ENCODE measurements around the gene GPC6.

Gene GPC6

GRCh38 chr13:93794197-93794885 is 567.7 kb downstream of the GPC6 start:
- Histone ChIP-seq H3K9ac (ENCODE audit: low read depth, low read length) (no peak overlapping the region), H3K36me3 (ENCODE audit: insufficient read depth, low read length) (no peaks in the 10 kb centered on the region), H3K9me3 (ENCODE audit: control insufficient read depth, insufficient read depth, low read length) (no peaks in the 10 kb centered on the region), H3K4me1 (ENCODE audit: insufficient read depth, low read length) (0 out of 2 replicates have a peak, but pooled peaks cover 5% of the 10 kb centered on the region)

- 0 out of 2 replicates have a peak, but pooled peaks cover 5% of the 10 kb centered on the region for H3K4me1 ChIP-seq (ENCODE audit: insufficient read depth, low read length)
- no peaks in the 10 kb centered on the region for H3K9me3 ChIP-seq (ENCODE audit: control insufficient read depth, insufficient read depth, low read length)
- H3K36me3 ChIP-seq (ENCODE audit: insufficient read depth, low read length) = no peaks in the 10 kb centered on the region
- no peak overlapping the region for H3K9ac ChIP-seq (ENCODE audit: low read depth, low read length)
Observed at GRCh38 chr13:93797463-93797862, 570.9 kb downstream of the GPC6 start.

DNA sequence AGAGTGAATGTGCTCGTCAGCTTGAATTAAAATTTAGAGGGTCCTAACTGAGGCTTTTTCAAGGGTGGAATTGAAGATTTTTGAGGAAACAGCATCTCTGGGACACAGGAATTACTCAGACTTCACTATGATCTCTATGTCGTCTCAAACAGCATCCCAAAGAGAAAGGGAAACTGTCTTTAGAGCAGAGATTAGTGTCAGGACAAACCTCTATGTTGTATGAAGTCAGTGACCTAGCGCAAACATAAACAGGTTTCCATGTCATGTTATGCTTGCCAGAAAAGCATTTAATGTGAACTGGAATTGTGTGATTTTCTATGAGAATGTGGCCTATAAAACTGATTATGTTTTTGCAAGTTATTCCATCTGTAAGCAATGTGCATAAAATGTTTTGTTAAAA is 573.7 kb downstream of the GPC6 start:
- H3K36me3 ChIP-seq (ENCODE audit: insufficient read depth, low read length) = no peaks in the 10 kb centered on the region
- H3K9me3 ChIP-seq (ENCODE audit: control insufficient read depth, insufficient read depth, low read length) = no peaks in the 10 kb centered on the region
- 0 out of 2 replicates have a peak, but pooled peaks cover 5% of the 10 kb centered on the region for H3K4me1 ChIP-seq (ENCODE audit: insufficient read depth, low read length)
- no peak overlapping the region for H3K9ac ChIP-seq (ENCODE audit: low read depth, low read length)

GRCh38 chr13:93805736-93806135 is 579.1 kb downstream of the GPC6 start:
- H3K4me1 ChIP-seq (ENCODE audit: insufficient read depth, low read length) = peaks cover 21% of the 10 kb centered on the region
- no peaks in the 10 kb centered on the region for H3K36me3 ChIP-seq (ENCODE audit: insufficient read depth, low read length)
- H3K9me3 ChIP-seq (ENCODE audit: control insufficient read depth, insufficient read depth, low read length) = no peaks in the 10 kb centered on the region
- H3K9ac ChIP-seq (ENCODE audit: low read depth, low read length) = no peak overlapping the region

GRCh38 chr13:93806861-93807260 is 580.3 kb downstream of the GPC6 start:
- Histone ChIP-seq H3K9me3 (ENCODE audit: control insufficient read depth, insufficient read depth, low read length) (no peaks in the 10 kb centered on the region), H3K36me3 (ENCODE audit: insufficient read depth, low read length) (no peaks in the 10 kb centered on the region), H3K9ac (ENCODE audit: low read depth, low read length) (no peak overlapping the region), H3K4me1 (ENCODE audit: insufficient read depth, low read length) (peaks cover 29% of the 10 kb centered on the region)

DNA sequence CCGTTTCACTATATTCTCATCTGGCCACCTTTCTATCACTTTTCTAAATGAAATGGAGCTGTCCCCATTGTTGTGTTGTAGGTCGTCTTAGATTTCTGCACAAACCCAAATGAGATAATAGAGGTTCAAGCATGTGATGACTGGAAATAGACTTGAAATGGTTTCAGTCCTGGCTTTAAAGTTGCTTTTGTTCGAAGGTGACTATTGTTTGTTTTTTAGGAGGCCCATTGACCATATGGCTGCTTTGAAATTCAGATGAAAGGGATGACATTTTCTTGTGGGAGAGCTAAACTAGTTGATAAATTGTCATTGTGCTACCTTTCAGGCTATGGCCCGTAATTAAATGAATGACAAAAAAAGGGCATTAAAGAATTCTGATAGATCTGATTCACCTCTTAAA is 583.7 kb downstream of the GPC6 start:
- Histone ChIP-seq H3K4me1 (ENCODE audit: insufficient read depth, low read length) (peaks cover 29% of the 10 kb centered on the region), H3K9ac (ENCODE audit: low read depth, low read length) (no peak overlapping the region), H3K36me3 (ENCODE audit: insufficient read depth, low read length) (no peaks in the 10 kb centered on the region), H3K9me3 (ENCODE audit: control insufficient read depth, insufficient read depth, low read length) (no peaks in the 10 kb centered on the region)

DNA sequence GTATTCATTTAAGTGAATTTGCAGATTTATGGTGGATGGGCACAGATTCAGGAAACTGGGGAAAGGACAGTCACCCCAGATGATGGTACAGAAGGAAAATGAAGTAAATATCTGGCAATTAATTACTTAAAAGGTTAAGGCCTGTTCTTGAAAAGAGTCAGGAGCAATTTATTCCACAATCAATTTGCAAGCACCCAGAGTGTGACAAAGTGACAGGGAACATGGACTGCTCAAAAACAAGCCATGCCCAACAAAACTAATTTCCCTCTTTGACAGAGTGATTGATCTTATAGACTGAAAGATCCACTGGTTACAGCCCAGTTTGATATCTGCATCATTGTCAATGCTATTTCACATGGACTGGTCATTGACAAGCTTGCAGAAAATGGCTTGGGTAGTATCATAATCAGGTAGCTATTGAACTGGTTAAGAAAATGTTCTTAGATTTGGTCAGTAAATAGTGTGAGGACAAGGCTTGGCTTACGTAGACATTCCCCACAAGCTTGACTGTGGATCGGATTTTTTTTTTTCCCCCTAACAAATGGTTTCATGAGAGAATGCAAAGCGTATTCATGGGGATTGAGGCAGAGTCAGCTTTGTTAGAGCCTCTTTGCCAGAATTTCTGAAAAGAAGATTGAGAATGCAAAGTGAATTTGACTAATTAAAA is 584.6 kb downstream of the GPC6 start:
- Histone ChIP-seq H3K4me1 (ENCODE audit: insufficient read depth, low read length) (peaks cover 29% of the 10 kb centered on the region), H3K36me3 (ENCODE audit: insufficient read depth, low read length) (no peaks in the 10 kb centered on the region), H3K9ac (ENCODE audit: low read depth, low read length) (no peak overlapping the region), H3K9me3 (ENCODE audit: control insufficient read depth, insufficient read depth, low read length) (no peaks in the 10 kb centered on the region)

DNA sequence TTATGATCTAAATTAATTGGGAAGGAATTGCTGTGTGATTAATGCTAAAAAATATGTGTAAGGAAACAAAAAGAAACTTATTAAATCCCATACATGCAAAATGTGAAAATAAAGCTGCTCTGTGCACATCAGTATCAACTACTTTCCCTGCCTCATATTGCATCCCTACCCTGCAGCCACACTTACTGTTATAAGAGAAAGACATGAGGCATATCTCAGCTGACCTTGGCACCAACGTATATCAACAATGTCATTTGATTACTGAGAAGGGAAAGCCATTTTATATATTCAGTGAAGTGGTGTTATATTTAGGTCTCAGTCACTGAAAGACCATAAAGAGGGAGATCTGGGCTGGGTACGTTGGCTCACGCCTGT is 585.1 kb downstream of the GPC6 start:
- H3K9ac ChIP-seq (ENCODE audit: low read depth, low read length) = no peak overlapping the region
- no peaks in the 10 kb centered on the region; the same call in 1 of the 2 replicates for H3K36me3 ChIP-seq (ENCODE audit: insufficient read depth, low read length)
- H3K9me3 ChIP-seq (ENCODE audit: control insufficient read depth, insufficient read depth, low read length) = no peaks in the 10 kb centered on the region
- peaks cover 29% of the 10 kb centered on the region for H3K4me1 ChIP-seq (ENCODE audit: insufficient read depth, low read length)

DNA sequence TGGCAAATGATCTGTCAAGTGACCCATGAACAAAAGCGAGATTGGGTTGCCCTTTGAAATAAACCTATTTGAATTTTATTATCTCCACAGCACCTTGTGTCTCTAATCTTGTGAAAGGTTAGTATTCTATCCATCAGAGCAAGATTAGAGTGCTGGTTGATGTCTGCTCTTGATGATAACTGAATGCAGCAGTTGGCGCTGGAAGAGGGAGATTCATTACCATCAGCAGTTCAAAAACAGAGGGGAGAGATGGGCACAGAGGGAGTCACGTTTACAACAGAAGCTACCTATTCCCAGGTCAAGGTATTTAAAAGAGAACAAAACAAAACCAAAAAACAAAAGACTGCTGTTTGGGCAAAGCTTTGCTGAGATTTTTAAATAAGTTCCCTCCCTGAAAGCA is 588.1 kb downstream of the GPC6 start:
- peaks cover 17% of the 10 kb centered on the region for H3K4me1 ChIP-seq (ENCODE audit: insufficient read depth, low read length)
- H3K36me3 ChIP-seq (ENCODE audit: insufficient read depth, low read length) = no peaks in the 10 kb centered on the region; the same call in 1 of the 2 replicates
- H3K9ac ChIP-seq (ENCODE audit: low read depth, low read length) = no peak overlapping the region
- no peaks in the 10 kb centered on the region for H3K9me3 ChIP-seq (ENCODE audit: control insufficient read depth, insufficient read depth, low read length)

- H3K9me3 ChIP-seq (ENCODE audit: control insufficient read depth, insufficient read depth, low read length) = no peaks in the 10 kb centered on the region
- no peaks in the 10 kb centered on the region; the same call in 1 of the 2 replicates for H3K36me3 ChIP-seq (ENCODE audit: insufficient read depth, low read length)
Observed at GRCh38 chr13:93818345-93818744, 591.7 kb downstream of the GPC6 start.

GRCh38 chr13:93819331-93819890 is 592.8 kb downstream of the GPC6 start:
- Histone ChIP-seq H3K9ac (ENCODE audit: low read depth, low read length) (no peak overlapping the region), H3K9me3 (ENCODE audit: control insufficient read depth, insufficient read depth, low read length) (no peaks in the 10 kb centered on the region), H3K4me1 (ENCODE audit: insufficient read depth, low read length) (no peaks in the 10 kb centered on the region; the same call in 1 of the 2 replicates), H3K36me3 (ENCODE audit: insufficient read depth, low read length) (no peaks in the 10 kb centered on the region; the same call in 1 of the 2 replicates)

More at GRCh38 chr13:93818345-93818744, 591.7 kb downstream of the GPC6 start:
- H3K4me1 ChIP-seq (ENCODE audit: insufficient read depth, low read length) = no peaks in the 10 kb centered on the region; the same call in 1 of the 2 replicates
- H3K9ac ChIP-seq (ENCODE audit: low read depth, low read length) = no peak overlapping the region

GRCh38 chr13:93824286-93824685 is 597.7 kb downstream of the GPC6 start:
- Histone ChIP-seq H3K4me1 (ENCODE audit: insufficient read depth, low read length) (no peaks in the 10 kb centered on the region), H3K36me3 (ENCODE audit: insufficient read depth, low read length) (no peaks in the 10 kb centered on the region), H3K9ac (ENCODE audit: low read depth, low read length) (no peak overlapping the region), H3K9me3 (ENCODE audit: control insufficient read depth, insufficient read depth, low read length) (no peaks in the 10 kb centered on the region)

DNA sequence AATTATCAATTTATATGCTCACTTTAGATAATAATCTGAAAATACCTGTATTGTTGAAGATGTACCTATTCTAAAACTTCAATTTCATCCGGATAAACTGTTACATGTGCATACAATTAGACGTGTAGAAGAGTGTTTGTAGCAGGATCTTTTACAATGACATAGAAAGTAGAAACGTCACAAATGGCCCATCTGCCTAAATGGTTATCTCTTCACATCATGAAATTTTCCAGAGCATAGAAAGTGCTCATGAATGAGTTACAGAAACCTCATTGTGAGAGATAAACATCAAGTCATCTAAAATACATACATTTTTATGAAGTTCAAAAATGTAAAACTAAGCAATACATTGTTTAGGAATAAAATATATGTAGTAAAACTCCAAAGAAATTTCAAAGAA is 607.4 kb downstream of the GPC6 start:
- Histone ChIP-seq H3K9ac (ENCODE audit: low read depth, low read length) (no peak overlapping the region), H3K36me3 (ENCODE audit: insufficient read depth, low read length) (no peaks in the 10 kb centered on the region), H3K4me1 (ENCODE audit: insufficient read depth, low read length) (peaks cover 5% of the 10 kb centered on the region; the same call in 1 of the 2 replicates), H3K9me3 (ENCODE audit: control insufficient read depth, insufficient read depth, low read length) (no peaks in the 10 kb centered on the region)

DNA sequence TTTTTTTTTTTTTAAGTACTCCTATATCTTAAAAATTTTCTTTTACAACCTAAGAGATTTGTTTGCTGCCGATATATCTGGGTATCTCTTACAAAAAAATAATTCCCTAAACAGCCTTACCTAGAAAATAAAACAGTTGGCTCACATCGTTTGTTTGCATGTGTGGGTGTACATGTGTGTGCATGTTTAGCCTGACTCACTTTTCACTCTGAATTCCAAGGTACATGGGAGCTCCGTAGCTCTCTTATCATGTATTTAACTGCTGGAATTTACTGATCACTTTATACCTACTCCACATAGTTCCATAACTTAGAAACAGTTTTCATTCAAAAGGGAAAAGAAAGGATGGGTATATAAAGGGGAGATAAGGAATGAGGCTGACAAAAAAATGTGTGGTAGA is 616.5 kb downstream of the GPC6 start:
- no peak overlapping the region for H3K9ac ChIP-seq (ENCODE audit: low read depth, low read length)
- peaks cover 10% of the 10 kb centered on the region for H3K4me1 ChIP-seq (ENCODE audit: insufficient read depth, low read length)
- H3K36me3 ChIP-seq (ENCODE audit: insufficient read depth, low read length) = no peaks in the 10 kb centered on the region
- no peaks in the 10 kb centered on the region for H3K9me3 ChIP-seq (ENCODE audit: control insufficient read depth, insufficient read depth, low read length)

DNA sequence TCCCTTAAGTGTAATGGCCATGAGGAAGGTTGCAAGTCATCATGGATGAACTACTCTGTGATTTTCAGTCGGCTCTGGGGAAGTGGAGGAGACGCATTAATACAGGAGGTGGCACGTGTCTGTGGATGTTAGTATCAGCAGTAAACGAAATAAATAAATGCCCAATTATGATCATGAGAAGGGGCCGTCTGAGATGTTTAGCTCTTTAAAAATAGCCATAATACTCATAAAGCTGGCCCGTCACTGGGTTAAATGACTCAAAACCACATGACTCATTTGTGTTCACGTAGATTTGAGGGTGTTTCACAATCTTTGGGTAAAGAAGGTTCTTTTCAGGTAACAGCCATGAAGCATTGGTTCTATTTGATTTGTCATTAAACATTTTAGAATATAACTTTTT is 620.6 kb downstream of the GPC6 start:
- peaks cover 7% of the 10 kb centered on the region for H3K4me1 ChIP-seq (ENCODE audit: insufficient read depth, low read length)
- H3K9ac ChIP-seq (ENCODE audit: low read depth, low read length) = no peak overlapping the region
- no peaks in the 10 kb centered on the region for H3K36me3 ChIP-seq (ENCODE audit: insufficient read depth, low read length)
- H3K9me3 ChIP-seq (ENCODE audit: control insufficient read depth, insufficient read depth, low read length) = no peaks in the 10 kb centered on the region
